ENCODE measurements around the gene B9D2.

The B9D2 gene

DNA sequence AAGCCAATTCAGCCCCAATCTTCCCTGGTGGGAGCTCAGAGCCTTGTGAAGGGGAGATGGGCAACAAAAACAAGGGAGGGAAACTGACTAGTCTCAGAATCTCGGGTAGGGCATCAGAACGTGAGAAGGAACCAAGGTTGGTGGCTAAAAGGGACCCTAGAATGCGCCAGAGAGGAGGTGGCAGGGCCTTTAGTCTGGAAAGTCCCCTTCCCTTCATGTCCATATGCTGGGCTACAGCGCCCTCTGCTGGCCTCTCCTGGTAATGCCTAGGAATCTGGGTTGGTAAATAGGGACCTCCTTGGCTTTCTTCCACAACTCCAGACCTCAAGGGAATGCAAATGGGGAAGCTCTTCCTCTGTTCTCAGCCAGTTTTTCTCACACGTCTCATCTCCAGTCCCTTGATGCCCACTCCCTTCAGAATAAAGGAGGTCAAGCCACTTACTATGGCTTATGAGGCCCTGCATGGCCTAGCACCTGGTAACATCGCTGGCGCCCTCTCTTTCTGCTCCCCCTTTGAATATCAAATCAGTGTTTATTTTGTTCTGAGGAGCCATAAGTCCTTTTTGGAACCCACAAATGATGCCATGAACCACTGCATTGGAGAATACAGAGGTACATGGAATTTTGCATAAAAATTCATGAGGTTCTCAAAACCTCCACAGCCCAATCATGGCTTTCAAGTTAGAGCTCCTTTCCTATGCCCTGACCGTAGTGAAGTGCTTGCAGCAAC, 55.3 kb downstream of the B9D2 start:
- peak; percentile 82 for DNase-seq (ENCODE audit: low read depth)

DNA sequence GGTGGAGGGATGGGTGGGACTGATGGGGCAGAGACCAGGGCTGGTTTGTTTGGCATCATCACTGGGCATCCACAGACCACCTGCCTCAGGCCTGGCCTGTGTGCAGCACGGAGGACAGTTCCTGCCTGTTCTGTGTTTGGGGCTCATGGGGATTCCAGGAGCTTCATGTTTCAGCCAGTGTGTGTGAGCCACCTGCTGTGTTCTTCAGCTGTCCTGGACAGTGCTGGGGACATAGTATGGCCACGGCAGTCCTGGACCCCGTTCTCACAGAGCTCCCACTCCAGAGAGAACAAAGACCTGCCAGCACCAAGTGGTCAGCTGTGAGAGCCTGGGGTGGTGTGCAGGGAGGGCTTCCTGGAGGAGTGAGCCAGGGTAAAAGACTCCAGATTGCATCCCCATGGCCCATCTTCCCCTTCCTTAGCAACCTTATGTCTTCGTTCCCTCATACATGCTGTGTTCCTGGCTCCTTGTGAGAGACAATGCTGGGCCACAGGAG, 55.9 kb downstream of the B9D2 start:
- DNase-seq (ENCODE audit: low read depth) = no peak

DNA sequence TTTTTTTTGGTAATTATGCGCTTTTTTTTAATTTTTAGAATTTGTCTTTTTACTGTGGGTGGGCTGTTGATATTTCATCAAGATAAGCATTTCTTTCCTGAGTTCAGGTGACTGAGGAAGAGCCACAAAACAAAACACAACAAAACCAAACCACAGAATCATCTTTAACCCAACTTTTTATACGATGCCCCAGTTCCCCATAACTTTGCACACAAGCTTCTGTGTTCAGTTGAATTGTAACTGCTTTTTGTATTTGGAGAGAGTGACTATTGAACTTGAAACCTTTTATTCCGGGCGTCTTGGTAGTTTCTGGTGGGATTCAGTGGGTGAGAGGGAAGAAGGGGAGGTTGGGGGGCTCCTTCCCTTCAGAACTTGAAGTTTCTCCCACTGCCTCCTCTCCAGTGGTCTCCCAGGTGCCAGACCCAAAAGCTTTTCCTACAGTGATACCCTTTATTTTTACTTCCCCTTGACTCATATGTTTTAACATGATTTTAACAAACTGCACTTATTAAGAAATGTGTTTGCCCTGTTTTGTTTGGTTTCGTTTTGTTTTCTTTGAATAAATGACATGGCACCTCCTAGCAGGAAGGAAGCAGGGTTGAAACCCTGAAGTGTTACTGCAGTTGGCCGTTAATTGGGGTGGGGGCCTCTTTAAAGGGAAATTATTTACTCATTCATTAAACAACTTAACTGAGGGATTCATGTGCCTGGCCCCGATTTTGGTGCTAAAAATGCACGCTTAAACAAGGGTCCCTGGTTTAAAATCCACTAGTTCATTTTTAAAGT, 56.7 kb downstream of the B9D2 start:
- no peak for DNase-seq (ENCODE audit: low read depth)

DNA sequence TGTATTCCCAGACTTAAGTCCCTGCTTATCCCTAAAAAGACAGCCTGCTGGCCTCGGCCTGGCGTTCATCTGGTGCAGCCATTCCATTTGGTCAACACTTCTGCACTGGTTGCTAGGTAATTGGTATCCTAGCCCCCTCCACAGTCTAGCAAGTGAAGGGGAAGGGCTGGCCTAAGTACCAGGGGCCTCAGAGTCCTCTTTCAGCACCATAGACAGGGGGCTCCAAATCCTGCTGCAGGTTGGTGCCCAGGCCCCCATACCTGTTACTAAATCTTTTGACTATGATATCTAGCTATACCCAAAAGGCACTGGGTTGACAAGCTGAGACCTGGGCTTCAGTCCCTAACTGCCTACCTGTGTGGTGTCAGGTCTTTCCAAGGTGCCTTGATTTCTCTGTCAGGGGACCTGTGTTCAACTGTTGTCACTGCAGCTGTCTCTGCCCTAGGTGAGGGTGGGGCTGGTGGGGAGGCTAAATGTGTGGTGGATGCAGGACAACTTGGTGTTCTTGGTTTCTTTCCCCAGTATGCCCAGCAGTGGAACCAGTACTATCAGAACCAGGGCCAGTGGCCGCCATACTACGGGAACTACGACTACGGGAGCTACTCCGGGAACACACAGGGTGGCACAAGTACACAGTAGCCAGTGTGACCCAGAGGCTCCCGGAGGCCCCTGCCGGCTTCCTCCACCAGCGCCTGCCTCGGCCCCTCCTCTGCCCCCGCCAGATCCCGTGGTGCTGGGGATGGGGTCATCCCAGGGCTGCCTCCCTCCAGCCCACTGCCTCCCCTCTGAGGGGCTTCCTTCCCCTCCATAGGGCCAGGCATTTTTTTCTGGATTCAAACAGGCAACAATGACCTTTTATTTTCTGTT, 57.8 kb downstream of the B9D2 start:
- no peak for DNase-seq (ENCODE audit: low read depth)

- DNase-seq (ENCODE audit: low read depth) = no peak
Measured at GRCh38 chr19:41304706-41305483, 59.1 kb downstream of the B9D2 start.

Data from amniotic epithelial cell (primary cell).